Epithelial cell of umbilical artery (primary cell): Measurements from ENCODE around the gene HTR1B. TPM values are rescaled to one million over a fixed set of nuclear protein-coding genes. Genes with fewer than 3 reads are reported as not detected.

ENCODE experiments used
- total RNA-seq: library from RNA; depleted of rRNA; stranded (reverse); fragments of >200 nt; gene quantifications from 2 replicates; pipeline ENCODE4 v1.2.3, GENCODE V29; 2014

Gene HTR1B
- 17.9 and 42.6 TPM in 2 replicates for total RNA-seq

DNA sequence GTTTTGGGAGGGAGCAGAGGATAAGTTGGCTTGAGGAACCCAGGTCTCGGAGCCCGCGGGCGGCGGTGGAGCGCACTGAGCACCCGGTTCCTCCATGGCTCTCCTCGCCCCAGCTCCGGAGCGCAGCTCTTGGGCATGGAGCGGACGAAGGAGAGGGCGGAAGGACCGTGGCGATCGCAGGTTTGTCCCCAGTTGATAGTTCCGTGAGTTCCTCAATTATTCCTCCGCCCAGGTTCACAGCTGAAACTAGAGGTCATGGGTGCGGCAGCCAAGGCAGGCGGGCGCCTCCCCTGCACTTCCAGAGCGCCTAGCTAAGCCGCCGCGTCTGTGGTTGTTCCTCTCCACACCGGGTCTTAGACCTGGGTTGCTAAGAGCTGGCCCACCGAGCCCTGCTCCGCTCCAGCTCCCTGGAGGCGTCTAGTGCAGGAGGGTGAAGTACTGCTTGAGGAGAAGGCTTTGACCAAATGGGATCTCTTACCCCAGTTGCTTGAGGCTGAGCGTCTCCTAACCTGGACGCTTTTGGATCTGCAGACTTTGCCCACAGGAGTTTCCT, at the start of gene HTR1B:
TSS of gene HTR1B (minus strand) at position 184 of the 553 bp plus-strand sequence. CDS start at position 96, 88 bp downstream.

Other genes with a start within 250 kb of the HTR1B start
- gene MEI4, start 189.5 kb upstream of the HTR1B start, total RNA-seq, result not detected in 2 replicates